ENCODE results near the gene RLBP1. TPM values are rescaled to one million over a fixed set of nuclear protein-coding genes. Genes with fewer than 3 reads are reported as not detected.

RLBP1 gene
- total and polyA plus RNA-seq, 9 of the 15 experiments (the other 6 are each of a cell fraction or from before 2014, with no cell fraction given) = 0.05 TPM; not detected in 8

DNA sequence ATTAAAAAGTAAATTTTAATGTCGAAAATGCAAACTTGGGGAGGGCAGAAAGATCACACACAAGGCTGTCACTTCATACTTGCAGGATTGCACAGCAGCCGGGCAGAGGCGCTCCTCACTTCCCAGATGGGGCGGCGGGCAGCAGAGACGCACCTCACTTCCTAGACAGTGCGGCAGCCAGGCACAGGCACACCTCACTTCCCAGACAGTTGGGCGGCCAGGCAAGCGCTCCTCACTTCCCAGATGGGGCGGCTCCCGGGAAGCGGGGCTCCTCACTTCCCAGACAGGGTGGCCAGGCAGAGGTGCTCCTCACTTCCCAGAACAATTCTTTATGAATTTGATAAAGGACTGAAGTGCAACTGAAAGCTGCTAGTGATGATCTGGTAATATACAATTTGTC is 21.2 kb downstream of the RLBP1 start:
- no peaks in the 10 kb centered on the region for H3K9me3 ChIP-seq (replicated peaks; ENCODE audit: control insufficient read depth, insufficient read depth, low read depth, low read length)
- no peak overlapping the region for H3K4me2 ChIP-seq (ENCODE audit: insufficient read depth, low read length)
- no peak for ATAC-seq
- FAIRE-seq = no peak
- H3K4me3 ChIP-seq = no peak overlapping the region
- H3K27me3 ChIP-seq (ENCODE audit: control insufficient read depth in 2 of 2, insufficient read depth in 2 of 2, low read length in 2 of 2) = no peaks in the 10 kb centered on the region
- H3K4me1 ChIP-seq (replicated peaks in 1 of 2; ENCODE audit: control insufficient read depth in 2 of 2, insufficient read depth in 2 of 2, low read length in 2 of 2) = no peaks in the 10 kb centered on the region; a peak in 1 of 5 replicates
- no peak for DNase-seq (ENCODE audit: extremely low read depth in 1 of 4, low spot score in 3 of 4)
- in situ Hi-C loops (cut with MboI) = no loop called here
- peaks cover 4% of the 10 kb centered on the region for H3K9me1 ChIP-seq (ENCODE audit: control insufficient read depth, insufficient read depth, low read length)
- no TSS peak for BruUV-seq (replicated peaks)
- H3K9ac ChIP-seq (ENCODE audit: insufficient read depth in 1 of 2, low read depth in 2 of 2, low read length in 2 of 2) = no peak overlapping the region
- H4K20me1 ChIP-seq (replicated peaks; ENCODE audit: control insufficient read depth, insufficient read depth, low read length) = no peaks in the 10 kb centered on the region
- CTCF ChIA-PET (ENCODE audit: low intra/inter-chr PET ratio) = no interaction called here
- TF ChIP-seq BRF1 (IDR thresholded peaks at IDR 0.05; ENCODE audit: borderline replicate concordance, extremely low read depth, insufficient read length) = no peak
- 0 out of 2 replicates have a peak, but pooled peaks have one; percentile 32 for TF ChIP-seq POLR2G (IDR thresholded peaks at IDR 0.05; ENCODE audit: low read depth, low read length)
- 93% methylated on average over 12 of the region's 12 CpGs for WGBS (ENCODE audit: insufficient coverage, low coverage, missing lambda C conversion rate)
- H3K27ac ChIP-seq (ENCODE audit: extremely low read depth, low read depth, low read length) = no peak overlapping the region
- intact Hi-C loops (cut with micrococcal nuclease) = no loop called here
- POLR2A ChIA-PET = interaction anchor here (0.6 kb wide), 1 partner anchor 24 kb away, joined by 3 read pairs; no protein-coding TSS in a partner anchor
- H2AFZ ChIP-seq (ENCODE audit: low read depth, low read length) = no peak overlapping the region
- H3K79me2 ChIP-seq (ENCODE audit: control insufficient read depth, insufficient read depth, low read length) = no peaks in the 10 kb centered on the region
- H3K36me3 ChIP-seq (ENCODE audit: control insufficient read depth, insufficient read depth, low read length) = peaks cover 43% of the 10 kb centered on the region

DNA sequence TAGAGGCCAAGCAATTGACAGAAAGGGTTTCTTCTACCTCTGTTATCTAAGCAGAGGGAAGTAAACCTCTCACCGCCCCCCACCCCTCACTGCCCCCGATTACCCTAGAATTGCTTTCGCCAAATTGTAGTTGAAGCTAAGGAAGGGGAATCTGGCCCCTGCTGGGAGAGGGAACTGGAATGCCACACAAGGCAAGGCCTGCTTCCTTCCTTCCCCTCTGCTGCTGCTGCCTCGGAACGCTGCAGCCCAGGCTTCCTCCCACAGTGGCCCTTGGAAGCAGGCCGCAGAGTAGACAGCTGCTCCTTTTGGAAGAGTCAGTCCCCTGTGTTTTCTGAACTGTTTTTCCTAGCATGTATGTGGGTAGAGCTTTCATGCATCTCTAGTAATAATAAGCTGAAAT is 21.6 kb downstream of the RLBP1 start:
- H3K79me2 ChIP-seq (ENCODE audit: control insufficient read depth, insufficient read depth, low read length) = no peaks in the 10 kb centered on the region
- TF ChIP-seq TRIM24 (IDR thresholded peaks at IDR 0.05) = no peak
- TF ChIP-seq HDAC6 (IDR thresholded peaks at IDR 0.05; ENCODE audit: low read depth, low read length) = no peak
- TF ChIP-seq EGR1 (conservative IDR thresholded peaks at IDR 0.05) = no peak
- TF ChIP-seq ZNF124 (CRISPR knock-in tag; IDR thresholded peaks at IDR 0.05) = no peak
- TF ChIP-seq WHSC1 (IDR thresholded peaks at IDR 0.05; ENCODE audit: low read length) = no peak
- TF ChIP-seq, protein P1, sequence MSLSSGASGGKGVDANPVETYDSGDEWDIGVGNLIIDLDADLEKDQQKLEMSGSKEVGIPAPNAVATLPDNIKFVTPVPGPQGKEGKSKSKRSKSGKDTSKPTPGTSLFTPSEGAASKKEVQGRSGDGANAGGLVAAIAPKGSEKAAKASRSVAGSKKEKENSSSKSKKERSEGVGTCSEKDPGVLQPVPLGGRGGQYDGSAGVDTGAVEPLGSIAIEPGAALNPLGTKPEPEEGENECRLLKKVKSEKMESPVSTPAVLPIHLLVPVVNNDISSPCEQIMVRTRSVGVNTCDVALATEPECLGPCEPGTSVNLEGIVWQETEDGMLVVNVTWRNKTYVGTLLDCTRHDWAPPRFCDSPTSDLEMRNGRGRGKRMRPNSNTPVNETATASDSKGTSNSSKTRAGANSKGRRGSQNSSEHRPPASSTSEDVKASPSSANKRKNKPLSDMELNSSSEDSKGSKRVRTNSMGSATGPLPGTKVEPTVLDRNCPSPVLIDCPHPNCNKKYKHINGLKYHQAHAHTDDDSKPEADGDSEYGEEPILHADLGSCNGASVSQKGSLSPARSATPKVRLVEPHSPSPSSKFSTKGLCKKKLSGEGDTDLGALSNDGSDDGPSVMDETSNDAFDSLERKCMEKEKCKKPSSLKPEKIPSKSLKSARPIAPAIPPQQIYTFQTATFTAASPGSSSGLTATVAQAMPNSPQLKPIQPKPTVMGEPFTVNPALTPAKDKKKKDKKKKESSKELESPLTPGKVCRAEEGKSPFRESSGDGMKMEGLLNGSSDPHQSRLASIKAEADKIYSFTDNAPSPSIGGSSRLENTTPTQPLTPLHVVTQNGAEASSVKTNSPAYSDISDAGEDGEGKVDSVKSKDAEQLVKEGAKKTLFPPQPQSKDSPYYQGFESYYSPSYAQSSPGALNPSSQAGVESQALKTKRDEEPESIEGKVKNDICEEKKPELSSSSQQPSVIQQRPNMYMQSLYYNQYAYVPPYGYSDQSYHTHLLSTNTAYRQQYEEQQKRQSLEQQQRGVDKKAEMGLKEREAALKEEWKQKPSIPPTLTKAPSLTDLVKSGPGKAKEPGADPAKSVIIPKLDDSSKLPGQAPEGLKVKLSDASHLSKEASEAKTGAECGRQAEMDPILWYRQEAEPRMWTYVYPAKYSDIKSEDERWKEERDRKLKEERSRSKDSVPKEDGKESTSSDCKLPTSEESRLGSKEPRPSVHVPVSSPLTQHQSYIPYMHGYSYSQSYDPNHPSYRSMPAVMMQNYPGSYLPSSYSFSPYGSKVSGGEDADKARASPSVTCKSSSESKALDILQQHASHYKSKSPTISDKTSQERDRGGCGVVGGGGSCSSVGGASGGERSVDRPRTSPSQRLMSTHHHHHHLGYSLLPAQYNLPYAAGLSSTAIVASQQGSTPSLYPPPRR (CRISPR knock-in tag; IDR thresholded peaks at IDR 0.05; ENCODE audit: borderline replicate concordance) = no peak
- TF ChIP-seq MTA1 (IDR thresholded peaks at IDR 0.05; ENCODE audit: borderline replicate concordance) = no peak
- TF ChIP-seq HSF4 (CRISPR knock-in tag; IDR thresholded peaks at IDR 0.05; ENCODE audit: borderline replicate concordance) = no peak
- TF ChIP-seq ZFPM2 (CRISPR knock-in tag; IDR thresholded peaks at IDR 0.05) = no peak
- FAIRE-seq (no peak), ATAC-seq (no peak), DNase-seq (ENCODE audit: extremely low read depth in 1 of 4, low spot score in 3 of 4) (no peak)
- H3K27me3 ChIP-seq (ENCODE audit: control insufficient read depth in 2 of 2, insufficient read depth in 2 of 2, low read length in 2 of 2) = no peaks in the 10 kb centered on the region
- intact Hi-C loops (cut with micrococcal nuclease) (no loop called here), in situ Hi-C loops (cut with MboI) (no loop called here)
- H3K9me3 ChIP-seq (replicated peaks; ENCODE audit: control insufficient read depth, insufficient read depth, low read depth, low read length) = no peaks in the 10 kb centered on the region
- WGBS (ENCODE audit: insufficient coverage, low coverage, missing lambda C conversion rate) = 89% methylated on average over 6 of the region's 6 CpGs
- no peak overlapping the region for H2AFZ ChIP-seq (ENCODE audit: low read depth, low read length)
- ChIA-PET CTCF (ENCODE audit: low intra/inter-chr PET ratio) (no interaction called here), POLR2A (interaction anchor here (1.3 kb wide), 1 partner anchor 12 kb away, joined by 3 read pairs; no protein-coding TSS in a partner anchor)
- no peaks in the 10 kb centered on the region for H4K20me1 ChIP-seq (replicated peaks; ENCODE audit: control insufficient read depth, insufficient read depth, low read length)
- H3K4me1 ChIP-seq (replicated peaks in 1 of 2; ENCODE audit: control insufficient read depth in 2 of 2, insufficient read depth in 2 of 2, low read length in 2 of 2) = no peaks in the 10 kb centered on the region; a peak in 1 of 5 replicates
- no TSS peak for BruUV-seq (replicated peaks)
- no peak overlapping the region for H3K27ac ChIP-seq (ENCODE audit: extremely low read depth, low read depth, low read length)
- peaks cover 4% of the 10 kb centered on the region for H3K9me1 ChIP-seq (ENCODE audit: control insufficient read depth, insufficient read depth, low read length)
- H3K4me3 ChIP-seq = no peak overlapping the region
- H3K4me2 ChIP-seq (ENCODE audit: insufficient read depth, low read length) = no peak overlapping the region
- H3K36me3 ChIP-seq (ENCODE audit: control insufficient read depth, insufficient read depth, low read length) = peaks cover 47% of the 10 kb centered on the region
- no peak overlapping the region for H3K9ac ChIP-seq (ENCODE audit: insufficient read depth in 1 of 2, low read depth in 2 of 2, low read length in 2 of 2)

Data from K562 (cell line).